Suprapubic skin (tissue), 4 donors: ENCODE measurements around the gene UBAP1L. TPM values are rescaled to one million over a fixed set of nuclear protein-coding genes. Genes with fewer than 3 reads are reported as not detected.
"Not testable (repeated sequence)": the region's sequence is repeated elsewhere in the genome, so short reads cannot be mapped to it uniquely, and the experiment has no call there.

Experiments
- DNase-seq, 2 donors: peaks; one replicate each; pipeline ENCODE4 v3.0.0-alpha.2; 2019; ENCODE audit warnings: low spot score in 2 of 2
- H3K27ac ChIP-seq: fragments of 200-600 bp; sonication (generic); one replicate; pipeline ENCODE4 v1.5.1; 2019
- H3K27me3 ChIP-seq: fragments of 200-600 bp; sonication (generic); one replicate; pipeline ENCODE4 v1.5.1; 2019
- H3K36me3 ChIP-seq: fragments of 200-600 bp; sonication (generic); one replicate; pipeline ENCODE4 v1.5.1; 2019
- H3K4me1 ChIP-seq: fragments of 200-600 bp; sonication (generic); one replicate; pipeline ENCODE4 v1.5.1; 2019
- H3K4me3 ChIP-seq: fragments of 200-600 bp; sonication (generic); one replicate; pipeline ENCODE4 v1.5.1; 2019; ENCODE audit warnings: mild to moderate bottlenecking
- H3K9me3 ChIP-seq: fragments of 200-600 bp; sonication (generic); one replicate; pipeline ENCODE4 v1.5.1; 2019
- EP300 ChIP-seq: sonication (generic); formaldehyde crosslinking; IDR thresholded peaks from one replicate; pipeline ENCODE4 v1.6.1; 2017; ENCODE audit warnings: antibody characterized with exemption
- POLR2A ChIP-seq, 2 donors: fragments of 450-650 bp; IDR thresholded peaks; one replicate each; pipeline ENCODE4 v1.6.1; 2017; ENCODE audit warnings: antibody characterized with exemption in 2 of 2, mild to moderate bottlenecking in 2 of 2, moderate library complexity in 2 of 2
- POLR2AphosphoS5 ChIP-seq, 3 donors: sonication (generic); formaldehyde crosslinking; IDR thresholded peaks; one replicate each; pipeline ENCODE4 v1.6.1; 2017; ENCODE audit warnings: antibody characterized with exemption in 3 of 3
- WGBS: methylation state at CpG from one replicate; pipeline ENCODE4 v1.1.5; 2018; 5-methylcytosine and 5-hydroxymethylcytosine counted together
- total RNA-seq, 4 donors: library from RNA; depleted of rRNA; stranded (reverse); fragments of >200 nt; gene quantifications; one replicate each; pipeline ENCODE4 v1.1.0, GENCODE V29; 2016
- TF ChIP-seq, protein P1 (sequence below), 2 donors: fragments of 200-600 bp in 1 of 2; fragments of 450-650 bp in 1 of 2; sonication (generic) in 1 of 2; IDR thresholded peaks; one replicate each; pipeline ENCODE4 v1.5.1; 2016 to 2019; ENCODE audit warnings: antibody characterized with exemption in 2 of 2, mild to moderate bottlenecking in 1 of 2, moderate library complexity in 1 of 2

UBAP1L gene
- total RNA-seq, 4 donors from 2014 or later: 2.3 to 21.4 (median 5.6) TPM

DNA sequence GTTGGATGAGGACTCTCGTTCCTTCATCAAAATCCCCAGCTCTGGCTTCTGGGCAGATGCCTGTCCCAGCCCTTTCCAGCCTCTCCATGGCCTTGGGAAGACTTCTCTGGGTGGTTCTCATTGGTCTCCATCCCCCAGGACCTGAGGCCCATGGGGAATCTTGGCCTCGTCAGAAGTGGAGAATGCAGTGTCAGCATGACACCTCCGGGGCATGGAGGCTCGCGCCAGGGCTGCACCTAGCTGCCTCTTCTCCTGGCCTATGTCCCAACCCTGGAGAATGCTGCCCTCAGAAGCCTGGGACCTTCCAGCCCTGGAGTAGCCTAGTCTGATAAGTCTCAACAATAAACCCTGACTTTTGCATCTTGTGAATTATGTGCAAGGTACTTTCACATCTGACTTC lies 35.4 kb downstream of the UBAP1L start:
- H3K36me3 ChIP-seq: no peaks in the 10 kb centered on the region
- H3K27me3 ChIP-seq: peaks cover 21% of the 10 kb centered on the region
- H3K4me1 ChIP-seq: peaks cover 22% of the 10 kb centered on the region
- H3K4me3 ChIP-seq: no peak overlapping the region
- TF ChIP-seq, protein P1, sequence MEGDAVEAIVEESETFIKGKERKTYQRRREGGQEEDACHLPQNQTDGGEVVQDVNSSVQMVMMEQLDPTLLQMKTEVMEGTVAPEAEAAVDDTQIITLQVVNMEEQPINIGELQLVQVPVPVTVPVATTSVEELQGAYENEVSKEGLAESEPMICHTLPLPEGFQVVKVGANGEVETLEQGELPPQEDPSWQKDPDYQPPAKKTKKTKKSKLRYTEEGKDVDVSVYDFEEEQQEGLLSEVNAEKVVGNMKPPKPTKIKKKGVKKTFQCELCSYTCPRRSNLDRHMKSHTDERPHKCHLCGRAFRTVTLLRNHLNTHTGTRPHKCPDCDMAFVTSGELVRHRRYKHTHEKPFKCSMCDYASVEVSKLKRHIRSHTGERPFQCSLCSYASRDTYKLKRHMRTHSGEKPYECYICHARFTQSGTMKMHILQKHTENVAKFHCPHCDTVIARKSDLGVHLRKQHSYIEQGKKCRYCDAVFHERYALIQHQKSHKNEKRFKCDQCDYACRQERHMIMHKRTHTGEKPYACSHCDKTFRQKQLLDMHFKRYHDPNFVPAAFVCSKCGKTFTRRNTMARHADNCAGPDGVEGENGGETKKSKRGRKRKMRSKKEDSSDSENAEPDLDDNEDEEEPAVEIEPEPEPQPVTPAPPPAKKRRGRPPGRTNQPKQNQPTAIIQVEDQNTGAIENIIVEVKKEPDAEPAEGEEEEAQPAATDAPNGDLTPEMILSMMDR (IDR thresholded peaks at IDR 0.05): no peak
- TF ChIP-seq POLR2AphosphoS5 (IDR thresholded peaks at IDR 0.05) (no peak), POLR2A (IDR thresholded peaks at IDR 0.05) (no peak), EP300 (no peak)
- WGBS: 49% methylated on average over 5 of the region's 5 CpGs
- H3K9me3 ChIP-seq: no peaks in the 10 kb centered on the region
- DNase-seq: no peak
- no peak overlapping the region for H3K27ac ChIP-seq

DNA sequence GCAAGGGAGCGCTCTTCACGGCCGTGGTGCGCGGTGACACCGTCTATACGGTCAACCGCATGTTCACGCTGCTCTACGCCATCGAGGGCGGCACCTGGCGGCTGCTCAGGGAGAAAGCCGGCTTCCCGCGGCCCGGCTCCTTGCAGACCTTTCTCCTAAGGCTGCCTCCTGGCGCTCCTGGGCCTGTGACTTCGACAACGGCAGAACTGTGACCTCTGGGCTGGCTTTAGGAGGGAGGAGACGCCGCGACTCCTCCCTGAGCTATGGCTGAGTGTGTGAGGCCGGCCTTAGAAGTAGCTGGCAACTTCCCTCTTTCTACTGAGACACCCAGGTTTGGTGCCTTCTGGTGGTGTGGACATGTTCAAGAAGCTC lies 37.0 kb downstream of the UBAP1L start:
- Histone ChIP-seq H3K27me3 (peaks cover 16% of the 10 kb centered on the region), H3K9me3 (no peaks in the 10 kb centered on the region), H3K27ac (no peak overlapping the region), H3K4me3 (no peak overlapping the region), H3K36me3 (no peaks in the 10 kb centered on the region), H3K4me1 (peaks cover 17% of the 10 kb centered on the region)
- whole genome bisulfite sequencing: 13% methylated on average over 11 of the region's 24 CpGs
- no peak for DNase-seq
- TF ChIP-seq, protein P1 (IDR thresholded peaks at IDR 0.05): peak in 1 of 2 donors; percentile 56
- TF ChIP-seq EP300: no peak

DNA sequence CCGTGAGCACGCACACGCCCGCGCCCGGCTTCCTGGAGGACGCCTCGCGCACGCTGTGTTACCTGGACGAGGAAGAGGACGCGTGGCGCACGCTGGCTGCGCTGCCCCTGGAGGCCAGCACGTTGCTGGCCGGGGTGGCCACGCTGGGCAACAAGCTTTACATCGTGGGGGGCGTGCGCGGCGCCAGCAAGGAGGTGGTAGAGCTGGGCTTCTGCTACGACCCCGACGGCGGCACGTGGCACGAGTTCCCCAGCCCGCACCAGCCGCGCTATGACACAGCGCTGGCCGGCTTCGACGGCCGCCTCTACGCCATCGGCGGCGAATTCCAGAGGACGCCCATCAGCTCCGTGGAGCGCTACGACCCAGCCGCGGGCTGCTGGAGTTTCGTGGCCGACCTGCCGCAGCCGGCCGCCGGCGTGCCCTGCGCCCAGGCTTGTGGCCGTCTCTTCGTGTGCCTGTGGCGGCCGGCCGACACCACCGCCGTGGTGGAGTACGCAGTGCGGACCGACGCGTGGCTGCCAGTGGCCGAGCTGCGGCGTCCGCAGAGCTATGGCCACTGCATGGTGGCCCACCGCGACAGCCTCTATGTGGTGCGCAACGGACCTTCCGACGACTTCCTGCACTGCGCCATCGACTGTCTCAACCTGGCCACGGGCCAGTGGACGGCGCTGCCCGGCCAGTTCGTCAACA lies 37.6 kb downstream of the UBAP1L start:
- WGBS: 45% methylated on average over 39 of the region's 85 CpGs
- no peak for TF ChIP-seq POLR2A (IDR thresholded peaks at IDR 0.05)
- TF ChIP-seq, protein P1 (IDR thresholded peaks at IDR 0.05): no peak
- TF ChIP-seq EP300: no peak
- no peak for TF ChIP-seq POLR2AphosphoS5 (IDR thresholded peaks at IDR 0.05)
- DNase-seq: no peak
- H3K27me3 ChIP-seq: peaks cover 16% of the 10 kb centered on the region
- H3K4me1 ChIP-seq: peaks cover 12% of the 10 kb centered on the region
- no peaks in the 10 kb centered on the region for H3K9me3 ChIP-seq
- no peak overlapping the region for H3K27ac ChIP-seq
- no peaks in the 10 kb centered on the region for H3K36me3 ChIP-seq
- H3K4me3 ChIP-seq: no peak overlapping the region

DNA sequence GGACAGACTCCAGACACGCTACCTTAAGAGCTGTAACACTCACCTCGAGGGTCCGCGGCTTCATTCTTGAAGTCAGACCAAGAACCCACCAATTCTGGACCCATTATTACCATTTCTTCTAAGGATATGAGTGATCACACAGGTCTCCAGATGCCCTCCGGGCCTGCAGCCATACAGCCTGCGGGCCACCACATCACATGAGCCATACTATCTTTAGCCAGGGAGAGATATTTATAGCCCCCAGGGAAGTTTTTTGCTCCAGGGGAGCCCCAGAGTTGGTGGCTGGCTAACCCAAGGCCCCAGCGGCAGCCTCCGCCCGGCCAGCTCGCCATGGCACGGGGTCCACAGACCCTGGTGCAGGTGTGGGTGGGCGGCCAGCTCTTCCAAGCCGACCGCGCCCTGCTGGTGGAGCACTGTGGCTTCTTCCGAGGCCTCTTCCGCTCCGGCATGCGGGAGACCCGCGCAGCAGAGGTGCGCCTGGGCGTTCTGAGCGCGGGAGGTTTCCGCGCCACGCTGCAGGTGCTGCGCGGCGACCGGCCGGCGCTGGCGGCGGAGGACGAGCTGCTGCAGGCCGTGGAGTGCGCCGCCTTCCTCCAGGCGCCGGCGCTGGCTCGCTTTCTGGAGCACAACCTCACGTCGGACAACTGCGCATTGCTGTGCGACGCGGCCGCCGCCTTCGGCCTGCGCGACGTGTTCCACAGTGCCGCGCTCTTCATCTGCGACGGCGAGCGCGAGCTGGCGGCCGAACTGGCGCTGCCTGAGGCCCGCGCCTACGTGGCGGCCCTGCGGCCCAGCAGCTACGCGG lies 38.3 kb downstream of the UBAP1L start, which contains the start of gene KBTBD13:
Gene KBTBD13, plus strand, starts transcription at position 261 of the 805 bp plus-strand sequence. Its CDS starts 70 bp downstream, at position 331.
- no peak for DNase-seq
- no peak for TF ChIP-seq EP300
- TF ChIP-seq, protein P1 (IDR thresholded peaks at IDR 0.05): no peak
- no peak for TF ChIP-seq POLR2AphosphoS5 (IDR thresholded peaks at IDR 0.05)
- no peak for TF ChIP-seq POLR2A (IDR thresholded peaks at IDR 0.05)
- H3K27me3 ChIP-seq: peaks cover 16% of the 10 kb centered on the region
- H3K4me3 ChIP-seq: no peak within 1 kb of the TSS
- no peaks in the 10 kb centered on the region for H3K36me3 ChIP-seq
- H3K9me3 ChIP-seq: no peaks in the 10 kb centered on the region
- no peak within 1 kb of the TSS for H3K27ac ChIP-seq
- H3K4me1 ChIP-seq: peaks cover 9% of the 10 kb centered on the region
- WGBS: 86% methylated on average over 6 of the region's 73 CpGs

DNA sequence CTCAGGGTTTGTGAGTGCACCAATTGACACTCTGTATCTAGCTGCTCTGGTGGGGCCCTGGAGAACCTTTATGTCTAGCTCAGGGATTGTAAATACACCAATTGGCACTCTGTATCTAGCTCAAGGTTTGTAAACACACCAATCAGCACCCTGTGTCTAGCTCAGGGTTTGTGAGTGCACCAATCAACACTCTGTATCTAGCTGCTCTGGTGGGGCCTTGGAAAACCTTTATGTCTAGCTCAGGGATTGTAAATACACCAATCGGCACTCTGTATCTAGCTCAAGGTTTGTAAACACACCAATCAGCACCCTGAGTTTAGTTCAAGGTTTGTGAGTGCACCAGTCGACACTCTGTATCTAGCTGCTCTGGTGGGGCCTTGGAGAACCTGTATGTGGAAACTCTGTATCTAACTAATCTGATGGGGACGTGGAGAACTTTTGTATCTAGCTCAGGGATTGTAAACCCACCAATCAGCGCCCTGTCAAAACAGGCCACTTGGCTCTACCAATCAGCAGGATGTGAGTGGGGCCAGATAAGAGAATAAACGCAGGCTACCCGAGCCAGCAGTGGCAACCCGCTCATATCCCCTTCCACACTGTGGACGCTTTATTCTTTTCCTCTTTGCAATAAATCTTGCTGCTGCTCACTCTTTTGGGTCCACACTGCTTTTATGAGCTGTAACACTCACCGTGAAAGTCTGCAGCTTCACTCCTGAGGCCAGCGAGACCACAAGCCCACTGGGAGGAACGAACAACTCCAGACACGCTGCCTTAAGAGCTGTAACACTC lies 39.2 kb downstream of the UBAP1L start:
- peaks cover 17% of the 10 kb centered on the region for H3K4me1 ChIP-seq
- not testable (repeated sequence) for H3K4me3 ChIP-seq, DNase-seq, H3K9me3 ChIP-seq, H3K27ac ChIP-seq, H3K36me3 ChIP-seq
- WGBS: 87% methylated on average over 11 of the region's 12 CpGs
- peaks cover 16% of the 10 kb centered on the region for H3K27me3 ChIP-seq

DNA sequence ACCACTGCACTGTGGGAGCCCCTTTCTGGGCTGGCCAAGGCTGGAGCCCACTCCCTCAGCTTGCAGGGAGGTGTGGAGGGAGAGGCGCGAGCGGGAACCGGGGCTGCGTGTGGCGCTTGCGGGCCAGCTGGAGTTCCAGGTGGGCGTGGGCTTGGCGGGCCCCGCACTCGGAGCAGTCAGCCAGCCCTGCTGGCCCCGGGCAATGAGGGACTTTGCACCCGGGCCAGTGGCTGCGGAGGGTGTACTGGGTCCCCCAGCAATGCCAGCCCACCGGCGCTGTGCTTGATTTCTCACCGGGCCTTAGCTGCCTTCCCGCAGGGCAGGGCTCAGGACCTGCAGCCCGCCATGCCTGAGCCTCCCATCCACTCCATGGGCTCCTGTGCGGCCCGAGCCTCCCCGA lies 40.1 kb downstream of the UBAP1L start:
- not testable (repeated sequence) for H3K9me3 ChIP-seq, H3K4me3 ChIP-seq, DNase-seq, H3K36me3 ChIP-seq, H3K27ac ChIP-seq
- H3K27me3 ChIP-seq: peaks cover 16% of the 10 kb centered on the region
- peaks cover 17% of the 10 kb centered on the region for H3K4me1 ChIP-seq
- WGBS: 91% methylated on average over 9 of the region's 22 CpGs
